H9 (cell line): ENCODE data around the gene NOXRED1. TPM values are rescaled to one million over a fixed set of nuclear protein-coding genes. Genes with fewer than 3 reads are reported as not detected.

Source experiments
- DNase-seq: peaks from one replicate; pipeline ENCODE4 v3.0.0-alpha.2; 2017
- H2AFZ ChIP-seq: one replicate; pipeline ENCODE4 v1.6.1; 2013; ENCODE audit warnings: mild to moderate bottlenecking, low read length, control low read depth, moderate library complexity
- H2AK5ac ChIP-seq: 2 replicates; pipeline ENCODE4 v1.6.1; 2013; ENCODE audit warnings: low read length, control low read depth, mixed read lengths; ENCODE audit not compliant: insufficient read length
- H2BK120ac ChIP-seq: one replicate; pipeline ENCODE4 v1.6.1; 2013; ENCODE audit warnings: low read depth, mild to moderate bottlenecking, low read length, control low read depth, inconsistent platforms; ENCODE audit not compliant: poor library complexity, severe bottlenecking
- H2BK12ac ChIP-seq: 2 replicates; pipeline ENCODE4 v1.6.1; 2013; ENCODE audit warnings: low read length, control low read depth, mixed read lengths, low read depth; ENCODE audit not compliant: insufficient read length
- H2BK15ac ChIP-seq: 2 replicates; pipeline ENCODE4 v1.6.1; 2013; ENCODE audit warnings: low read depth, low read length, control low read depth
- H2BK20ac ChIP-seq: one replicate; pipeline ENCODE4 v1.6.1; 2013; ENCODE audit warnings: low read depth, mild to moderate bottlenecking, low read length, control low read depth, inconsistent platforms; ENCODE audit not compliant: poor library complexity, severe bottlenecking
- H2BK5ac ChIP-seq: 2 replicates; pipeline ENCODE4 v1.6.1; 2013; ENCODE audit warnings: low read length, control low read depth, mixed read lengths; ENCODE audit not compliant: insufficient read length
- H3K14ac ChIP-seq: 2 replicates; pipeline ENCODE4 v1.6.1; 2013; ENCODE audit warnings: low read length, control low read depth; ENCODE audit not compliant: insufficient read depth
- H3K18ac ChIP-seq: 2 replicates; pipeline ENCODE4 v1.6.1; 2013; ENCODE audit warnings: low read depth, mild to moderate bottlenecking, mixed read lengths, low read length, control low read depth; ENCODE audit not compliant: insufficient read length
- H3K23ac ChIP-seq: 2 replicates; pipeline ENCODE4 v1.6.1; 2013; ENCODE audit warnings: low read length, control low read depth, mixed read lengths, low read depth; ENCODE audit not compliant: insufficient read length
- H3K23me2 ChIP-seq: 2 replicates; pipeline ENCODE4 v1.6.1; 2013; ENCODE audit warnings: low read depth, mild to moderate bottlenecking, mixed read lengths, low read length, control low read depth; ENCODE audit not compliant: insufficient read length, poor library complexity, severe bottlenecking
- H3K27ac ChIP-seq: 2 replicates; pipeline ENCODE4 v1.5.1; 2013; ENCODE audit warnings: low read length, control low read depth, mixed read lengths, low read depth; ENCODE audit not compliant: insufficient read length
- H3K27me3 ChIP-seq: 2 replicates; pipeline ENCODE4 v1.6.1; 2013; ENCODE audit warnings: low read length, control low read depth, inconsistent platforms; ENCODE audit not compliant: insufficient read depth
- H3K4ac ChIP-seq: 2 replicates; pipeline ENCODE4 v1.6.1; 2013; ENCODE audit warnings: low read depth, mild to moderate bottlenecking, control low read depth, inconsistent platforms, low read length, moderate library complexity
- H3K4me1 ChIP-seq: 2 replicates; pipeline ENCODE4 v1.6.1; 2013; ENCODE audit warnings: low read length, control low read depth, inconsistent platforms; ENCODE audit not compliant: insufficient read depth
- H3K4me2 ChIP-seq: 2 replicates; pipeline ENCODE4 v1.6.1; 2013; ENCODE audit warnings: low read length, control low read depth, mixed read lengths; ENCODE audit not compliant: insufficient read length, insufficient read depth
- H3K56ac ChIP-seq: 2 replicates; pipeline ENCODE4 v1.6.1; 2013; ENCODE audit warnings: low read depth, mild to moderate bottlenecking, mixed read lengths, low read length, control low read depth; ENCODE audit not compliant: insufficient read length
- H3K79me1 ChIP-seq: 2 replicates; pipeline ENCODE4 v1.6.1; 2013; ENCODE audit warnings: low read depth, mild to moderate bottlenecking, moderate library complexity, low read length, control low read depth, inconsistent platforms; ENCODE audit not compliant: insufficient read depth, poor library complexity, severe bottlenecking
- H3K79me2 ChIP-seq: 2 replicates; pipeline ENCODE4 v1.6.1; 2013; ENCODE audit warnings: low read length, control low read depth, inconsistent platforms; ENCODE audit not compliant: insufficient read depth
- H3K9ac ChIP-seq: 2 replicates; pipeline ENCODE4 v1.6.1; 2013; ENCODE audit warnings: low read length, control low read depth, mixed read lengths; ENCODE audit not compliant: insufficient read length; ENCODE audit errors: extremely low read depth
- H3K9me3 ChIP-seq: one replicate; pipeline ENCODE4 v1.6.1; 2013; ENCODE audit warnings: low read depth, low read length, inconsistent platforms; ENCODE audit not compliant: control insufficient read depth
- H3T11ph ChIP-seq: one replicate; pipeline ENCODE4 v1.6.1; 2013; ENCODE audit warnings: mild to moderate bottlenecking, low read length, control low read depth, inconsistent platforms
- H4K20me1 ChIP-seq: one replicate; pipeline ENCODE4 v1.6.1; 2013; ENCODE audit not compliant: control insufficient read depth, insufficient read length, insufficient read depth
- H4K5ac ChIP-seq: 2 replicates; pipeline ENCODE4 v1.6.1; 2013; ENCODE audit warnings: low read depth, mild to moderate bottlenecking, mixed read lengths, low read length, control low read depth; ENCODE audit not compliant: insufficient read length
- H4K8ac ChIP-seq: replicated peaks from 2 replicates; pipeline ENCODE4 v1.6.1; 2013; ENCODE audit warnings: low read length, control low read depth, mixed read lengths, low read depth; ENCODE audit not compliant: insufficient read length
- H4K91ac ChIP-seq: 2 replicates; pipeline ENCODE4 v1.6.1; 2013; ENCODE audit warnings: low read depth, mild to moderate bottlenecking, moderate library complexity, mixed read lengths, low read length, control low read depth; ENCODE audit not compliant: insufficient read length
- H3K27ac Mint-ChIP-seq, 3 experiments: 2 replicates in 2 of 3; 3 replicates in 1 of 3; pipeline ENCODE4 v1.8.0; 2020 to 2021; ENCODE audit warnings: mixed read lengths in 3 of 3, mild to moderate bottlenecking in 1 of 3, moderate library complexity in 1 of 3
- H3K27me3 Mint-ChIP-seq: 2 replicates; pipeline ENCODE4 v1.8.0; 2021; ENCODE audit warnings: low read depth, mild to moderate bottlenecking, moderate library complexity, mixed read lengths
- H3K36me3 Mint-ChIP-seq, 3 experiments: 2 replicates in 2 of 3; 3 replicates in 1 of 3; pipeline ENCODE4 v1.8.0; 2020 to 2021; ENCODE audit warnings: low read depth in 3 of 3, mixed read lengths in 3 of 3; ENCODE audit not compliant: insufficient read depth in 1 of 3
- H3K4me1 Mint-ChIP-seq, 2 experiments: 2 replicates each; pipeline ENCODE4 v1.8.0; 2020; ENCODE audit warnings: mixed read lengths in 2 of 2
- H3K4me3 Mint-ChIP-seq, 2 experiments: 2 replicates in 1 of 2; 3 replicates in 1 of 2; pipeline ENCODE4 v1.8.0; 2020 to 2021; ENCODE audit warnings: mild to moderate bottlenecking in 2 of 2, mixed read lengths in 2 of 2, moderate library complexity in 1 of 2
- H3K9me3 Mint-ChIP-seq, 2 experiments: 2 replicates in 1 of 2; 3 replicates in 1 of 2; pipeline ENCODE4 v1.8.0; 2020; ENCODE audit warnings: mild to moderate bottlenecking in 2 of 2, mixed read lengths in 2 of 2, moderate library complexity in 1 of 2
- CTCF ChIP-seq: fragments of 200-600 bp; sonication (generic); conservative IDR thresholded peaks from 3 replicates; pipeline ENCODE4 v1.8.0; 2021; ENCODE audit warnings: antibody characterized with exemption, mild to moderate bottlenecking
- WGBS: extraction: QIAGEN DNeasy Blood & Tissue Kit; methylation state at CpG from one replicate; pipeline ENCODE4 v1.1.7; 2013; ENCODE audit warnings: missing lambda C conversion rate, low lambda C conversion rate, mixed read lengths; ENCODE audit not compliant: insufficient read length; ENCODE audit errors: extremely low coverage; 5-methylcytosine and 5-hydroxymethylcytosine counted together
- total RNA-seq: library from RNA; stranded (reverse); gene quantifications from 2 replicates; pipeline ENCODE4 v1.2.1, GENCODE V29; 2021

The NOXRED1 gene
- total RNA-seq, 1 experiment from 2014 or later, result not detected

- Histone ChIP-seq H4K8ac (no peak overlapping the region), H2BK20ac (no peak overlapping the region), H3K18ac (no peak overlapping the region), H4K20me1 (no peaks in the 10 kb centered on the region), H2BK15ac (no peak overlapping the region), H3K14ac (no peak overlapping the region), H2AFZ (no peak overlapping the region), H3T11ph (no peak overlapping the region), H3K23me2 (no peaks in the 10 kb centered on the region), H3K79me1 (no peaks in the 10 kb centered on the region), H2BK5ac (no peak overlapping the region), H2BK120ac (no peak overlapping the region), H3K23ac (no peak overlapping the region), H4K91ac (no peak overlapping the region), H3K9ac (no peak overlapping the region), H3K9me3 (no peaks in the 10 kb centered on the region), H3K27me3 (no peaks in the 10 kb centered on the region), H3K4ac (no peak overlapping the region), H2BK12ac (no peak overlapping the region), H3K4me1 (no peaks in the 10 kb centered on the region), H3K79me2 (no peaks in the 10 kb centered on the region), H2AK5ac (no peak overlapping the region), H3K4me2 (no peak overlapping the region), H3K56ac (no peak overlapping the region), H3K27ac (no peak overlapping the region), H4K5ac (no peak overlapping the region)
- Mint-ChIP-seq H3K27me3 (no peaks in the 10 kb centered on the region), H3K4me3 (no peak overlapping the region), H3K27ac (no peak overlapping the region), H3K9me3 (no peaks in the 10 kb centered on the region), H3K4me1 (no peaks in the 10 kb centered on the region), H3K36me3 (no peaks in the 10 kb centered on the region)
- TF ChIP-seq CTCF, result no peak
- DNase-seq, result no peak
- WGBS, result no CpG with 5 or more reads among the region's 4 CpGs
Measured at GRCh38 chr14:77355811-77356210, 67.5 kb downstream of the NOXRED1 start.
